Muscle of back (tissue), 11 donors: ENCODE data around the gene PFDN2. TPM values are rescaled to one million over a fixed set of nuclear protein-coding genes. Genes with fewer than 3 reads are reported as not detected.

ENCODE experiments used
- DNase-seq, 3 donors: peaks; one replicate each; pipeline versions ENCODE4 v3.0.0 to v3.0.0-alpha.2; 2013
- polyA plus RNA-seq, 10 donors: library from polyadenylated mRNA; unstranded; fragments of 120-200 nt; gene quantifications; one replicate each; pipeline ENCODE4 v1.2.1, GENCODE V29; 2013; ENCODE audit not compliant: insufficient read length in 10 of 10

Gene PFDN2
- polyA plus RNA-seq, 10 donors, result 52.6 to 81.9 (median 62.9) TPM

GRCh38 chr1:161111527-161111926, 6.3 kb downstream of the PFDN2 start:
- no peak for DNase-seq

- DNase-seq, result no peak
Measured at GRCh38 chr1:161111117-161111516, 6.7 kb downstream of the PFDN2 start.

- DNase-seq, result no peak
Measured at GRCh38 chr1:161106431-161106830, 11.4 kb downstream of the PFDN2 start.

GRCh38 chr1:161100556-161100955, 17.3 kb downstream of the PFDN2 start:
- peak in 2 of 3 donors; percentile 29 to 40 for DNase-seq

GRCh38 chr1:161099090-161099802, 18.6 kb downstream of the PFDN2 start:
- no peak for DNase-seq

GRCh38 chr1:161098210-161099068, 19.4 kb downstream of the PFDN2 start, which contains the start of gene KLHDC9:
Gene KLHDC9, plus strand, starts transcription at chr1:161098361. Its CDS starts 175 bp downstream, at chr1:161098536.
- peak in 2 of 3 donors; percentile 67 to 87 for DNase-seq

GRCh38 chr1:161096530-161096929, 21.3 kb downstream of the PFDN2 start:
- peak in 2 of 3 donors; percentile 81 to 91 for DNase-seq

GRCh38 chr1:161096015-161096414, 21.8 kb downstream of the PFDN2 start:
- no peak for DNase-seq

GRCh38 chr1:161095230-161095629, 22.6 kb downstream of the PFDN2 start:
- no peak for DNase-seq

GRCh38 chr1:161094481-161094880, 23.4 kb downstream of the PFDN2 start:
- no peak for DNase-seq

- DNase-seq, result no peak
Measured at GRCh38 chr1:161092621-161093028, 25.2 kb downstream of the PFDN2 start.

- no peak for DNase-seq
Measured at GRCh38 chr1:161091796-161092507, 25.9 kb downstream of the PFDN2 start.

GRCh38 chr1:161091093-161091492, 26.7 kb downstream of the PFDN2 start:
- DNase-seq, result no peak

GRCh38 chr1:161090617-161091016, 27.2 kb downstream of the PFDN2 start:
- DNase-seq, result no peak

- DNase-seq, result no peak
Measured at GRCh38 chr1:161089938-161090337, 27.9 kb downstream of the PFDN2 start.

- DNase-seq, result no peak
Measured at GRCh38 chr1:161089251-161089924, 28.4 kb downstream of the PFDN2 start, which contains the start of gene NECTIN4. Gene NECTIN4, minus strand, starts transcription at chr1:161089558. Its CDS starts 262 bp downstream, at chr1:161089296.

- no peak for DNase-seq
Measured at GRCh38 chr1:161088587-161089110, 29.2 kb downstream of the PFDN2 start.

- no peak for DNase-seq
Measured at GRCh38 chr1:161086457-161086856, 31.4 kb downstream of the PFDN2 start.

GRCh38 chr1:161085165-161085564, 32.7 kb downstream of the PFDN2 start:
- no peak for DNase-seq

- no peak for DNase-seq
Measured at GRCh38 chr1:161084597-161084988, 33.2 kb downstream of the PFDN2 start.
